Body of pancreas (tissue), 4 donors: ENCODE data around the gene NFIC. TPM values are rescaled to one million over a fixed set of nuclear protein-coding genes. Genes with fewer than 3 reads are reported as not detected.

Source experiments
- ATAC-seq: fragments of 150-250 bp; one replicate; pipeline ENCODE4 v1.9.1; 2016
- DNase-seq, 4 donors: peaks; one replicate each; pipeline ENCODE4 v3.0.0-alpha.2; 2019
- H3K27ac ChIP-seq, 4 donors: fragments of 200-600 bp; sonication (generic); 1 replicate in 3 of 4; 2 replicates in 1 of 4; pipeline versions ENCODE4 v1.5.1 to v1.6.1; 2016 to 2019; ENCODE audit warnings: mild to moderate bottlenecking in 1 of 4, mixed read lengths in 1 of 4, moderate library complexity in 1 of 4
- H3K27me3 ChIP-seq, 2 donors: fragments of 200-600 bp; sonication (generic); one replicate each; pipeline ENCODE4 v1.6.0; 2016; ENCODE audit warnings: mild to moderate bottlenecking in 1 of 2
- H3K36me3 ChIP-seq, 2 donors: fragments of 200-600 bp; sonication (generic); replicated peaks in 1 of 2; 2 replicates each; pipeline ENCODE4 v1.5.1; 2016; ENCODE audit warnings: low read depth in 2 of 2; ENCODE audit not compliant: insufficient read depth in 1 of 2
- H3K4me1 ChIP-seq: fragments of 200-600 bp; sonication (generic); one replicate; pipeline ENCODE4 v1.6.0; 2016
- H3K4me3 ChIP-seq, 2 donors: fragments of 200-600 bp; sonication (generic); 1 replicate in 1 of 2; 2 replicates in 1 of 2; pipeline ENCODE4 v1.5.1; 2016 to 2019
- H3K9me3 ChIP-seq, 3 donors: fragments of 200-600 bp; sonication (generic); 1 replicate in 2 of 3; 2 replicates in 1 of 3; pipeline ENCODE4 v1.5.1; 2016
- CTCF ChIP-seq, 7 experiments: fragments of 450-650 bp in 4 of 7; fragments of 200-600 bp in 3 of 7; sonication (generic) in 3 of 7; IDR thresholded peaks; one replicate each; pipeline ENCODE4 v1.5.1; 2016 to 2019; ENCODE audit warnings: antibody characterized with exemption in 7 of 7
- POLR2A ChIP-seq, 3 donors: fragments of 450-650 bp; IDR thresholded peaks; one replicate each; pipeline ENCODE4 v1.6.1; 2016; ENCODE audit warnings: antibody characterized with exemption in 3 of 3, mild to moderate bottlenecking in 2 of 3
- WGBS, 2 donors: methylation state at CpG; one replicate each; pipeline ENCODE4 v1.1.5; 2017; 5-methylcytosine and 5-hydroxymethylcytosine counted together
- intact Hi-C: fragments of 100-400 bp; cut with DNase I; formaldehyde crosslinking; loops from one replicate; pipeline ENCODE4 v1.15.1; 2023
- total RNA-seq, 2 donors: library from RNA; depleted of rRNA; stranded (reverse); fragments of >200 nt; gene quantifications; one replicate each; pipeline ENCODE4 v1.1.0, GENCODE V29; 2016

NFIC gene
- total RNA-seq, 2 donors from 2014 or later: 178 to 186 TPM

GRCh38 chr19:3511506-3512251 is 145.3 kb downstream of the NFIC start:
- Histone ChIP-seq H3K4me3 (no peak overlapping the region), H3K9me3 (no peaks in the 10 kb centered on the region), H3K27me3 (no peaks in the 10 kb centered on the region), H3K36me3 (no peaks in the 10 kb centered on the region), H3K4me1 (peaks cover 33% of the 10 kb centered on the region), H3K27ac (no peak overlapping the region)
- no peak for TF ChIP-seq CTCF (IDR thresholded peaks at IDR 0.05)
- no peak for TF ChIP-seq POLR2A (IDR thresholded peaks at IDR 0.05)
- ATAC-seq (no peak), DNase-seq (no peak)
- intact Hi-C loops: no loop called here
- WGBS, 2 donors: 76 to 84% methylated on average over 11 to 26 of the region's 26 CpGs

GRCh38 chr19:3512562-3513228 is 146.3 kb downstream of the NFIC start:
- 83 to 95% methylated on average over 7 to 15 of the region's 17 CpGs for WGBS, 2 donors
- Histone ChIP-seq H3K4me3 (no peak overlapping the region), H3K27me3 (no peaks in the 10 kb centered on the region), H3K36me3 (no peaks in the 10 kb centered on the region), H3K4me1 (peaks cover 35% of the 10 kb centered on the region), H3K27ac (no peak overlapping the region), H3K9me3 (no peaks in the 10 kb centered on the region)
- no peak for ATAC-seq
- TF ChIP-seq POLR2A (IDR thresholded peaks at IDR 0.05): no peak
- no peak for TF ChIP-seq CTCF (IDR thresholded peaks at IDR 0.05)
- no peak for DNase-seq
- intact Hi-C loops: no loop called here

GRCh38 chr19:3513229-3514140 is 147.1 kb downstream of the NFIC start:
- Histone ChIP-seq H3K4me1 (peaks cover 38% of the 10 kb centered on the region), H3K27me3 (no peaks in the 10 kb centered on the region), H3K36me3 (no peaks in the 10 kb centered on the region), H3K27ac (no peak overlapping the region), H3K9me3 (no peaks in the 10 kb centered on the region), H3K4me3 (no peak overlapping the region)
- DNase-seq (peak; percentile 36 to 75 (median 52)), ATAC-seq (no peak)
- 71 to 84% methylated on average over 14 to 23 of the region's 23 CpGs for WGBS, 2 donors
- intact Hi-C loops: no loop called here
- TF ChIP-seq POLR2A (IDR thresholded peaks at IDR 0.05) (no peak), CTCF (IDR thresholded peaks at IDR 0.05) (no peak)

- no peaks in the 10 kb centered on the region for H3K27me3 ChIP-seq
- DNase-seq (no peak), ATAC-seq (no peak)
- H3K4me1 ChIP-seq: peaks cover 40% of the 10 kb centered on the region
- no peaks in the 10 kb centered on the region for H3K9me3 ChIP-seq
- H3K36me3 ChIP-seq: no peaks in the 10 kb centered on the region
- H3K4me3 ChIP-seq: no peak overlapping the region
- 84 to 88% methylated on average over 3 to 9 of the region's 12 CpGs for WGBS, 2 donors
- no peak overlapping the region for H3K27ac ChIP-seq
- intact Hi-C loops: no loop called here
- no peak for TF ChIP-seq CTCF (IDR thresholded peaks at IDR 0.05)
- TF ChIP-seq POLR2A (IDR thresholded peaks at IDR 0.05): no peak
These were observed 148.5 kb downstream of the NFIC start for GRCh38 chr19:3514930-3515329.
